Epithelial cell of proximal tubule (primary cell): ENCODE results near the gene RAPGEF4. TPM values are rescaled to one million over a fixed set of nuclear protein-coding genes. Genes with fewer than 3 reads are reported as not detected.

Experiments
- DNase-seq: peaks from one replicate; pipeline ENCODE4 v3.0.0-alpha.2; 2011; ENCODE audit warnings: low read depth
- H3K4me3 ChIP-seq: 2 replicates; pipeline ENCODE4 v1.5.1; 2011; ENCODE audit warnings: low read depth, mild to moderate bottlenecking, low read length
- CTCF ChIP-seq: conservative IDR thresholded peaks from 2 replicates; pipeline ENCODE4 v1.5.1; 2012; ENCODE audit warnings: low read depth, mild to moderate bottlenecking, low read length
- total RNA-seq: library from RNA; depleted of rRNA; stranded (reverse); fragments of >200 nt; gene quantifications from 2 replicates; pipeline ENCODE4 v1.2.3, GENCODE V29; 2015

Gene RAPGEF4
- total RNA-seq, 1 donor from 2014 or later = 0.81 TPM

- no peak overlapping the region for H3K4me3 ChIP-seq
- no peak for TF ChIP-seq CTCF
- DNase-seq = no peak
Observed at GRCh38 chr2:172821370-172822338, 86.0 kb downstream of the RAPGEF4 start.

GRCh38 chr2:172822585-172822984 lies 86.9 kb downstream of the RAPGEF4 start:
- DNase-seq = no peak
- no peak for TF ChIP-seq CTCF
- no peak overlapping the region for H3K4me3 ChIP-seq

- no peak for DNase-seq
- no peak overlapping the region for H3K4me3 ChIP-seq
- TF ChIP-seq CTCF = no peak
Observed at GRCh38 chr2:172823261-172823850, 87.7 kb downstream of the RAPGEF4 start.

GRCh38 chr2:172826522-172826921 lies 90.9 kb downstream of the RAPGEF4 start:
- no peak for TF ChIP-seq CTCF
- DNase-seq = no peak
- no peak overlapping the region for H3K4me3 ChIP-seq

- no peak overlapping the region for H3K4me3 ChIP-seq
- no peak for DNase-seq
- no peak for TF ChIP-seq CTCF
Observed at GRCh38 chr2:172829229-172829628, 93.6 kb downstream of the RAPGEF4 start.

- no peak for DNase-seq
- TF ChIP-seq CTCF = no peak
Observed at GRCh38 chr2:172830482-172830881, 94.8 kb downstream of the RAPGEF4 start.

More at GRCh38 chr2:172830482-172830881, 94.8 kb downstream of the RAPGEF4 start:
- no peak overlapping the region for H3K4me3 ChIP-seq
